ENCODE measurements around the gene HOXC13. TPM values are rescaled to one million over a fixed set of nuclear protein-coding genes. Genes with fewer than 3 reads are reported as not detected.

The HOXC13 gene
- total RNA-seq, 4 donors from 2014 or later, result not detected

GRCh38 chr12:53984901-53985691, 46.5 kb downstream of the HOXC13 start, which contains the start of gene HOXC10:
TSS of gene HOXC10 (plus strand) at chr12:53985146. CDS start at chr12:53985260, 114 bp downstream.
- peaks cover 21 to 100% (median 90%) of the 10 kb centered on the region in 4 donors for H3K27me3 ChIP-seq
- 4% methylated on average over 26 of the region's 55 CpGs for WGBS
- TF ChIP-seq POLR2A (IDR thresholded peaks at IDR 0.05; ENCODE audit: low read depth) (no peak), POLR2AphosphoS5 (IDR thresholded peaks at IDR 0.05) (peak in 1 of 2 donors; percentile 56), EP300 (IDR thresholded peaks at IDR 0.05) (no peak), CTCF (IDR thresholded peaks at IDR 0.05) (peak; percentile 41 to 55 (median 49))

GRCh38 chr12:53985692-53985993, 47.0 kb downstream of the HOXC13 start:
- no peak for TF ChIP-seq POLR2A (IDR thresholded peaks at IDR 0.05; ENCODE audit: low read depth)
- TF ChIP-seq POLR2AphosphoS5 (IDR thresholded peaks at IDR 0.05), result no peak
- TF ChIP-seq CTCF (IDR thresholded peaks at IDR 0.05), result no peak
- TF ChIP-seq EP300 (IDR thresholded peaks at IDR 0.05), result no peak
- Histone ChIP-seq H3K36me3 (no peaks in the 10 kb centered on the region), H3K9me3 (no peaks in the 10 kb centered on the region), H3K27ac (replicated peaks in 1 of 4) (no peak overlapping the region), H3K27me3 (peaks cover 21 to 100% (median 93%) of the 10 kb centered on the region in 4 donors), H3K4me3 (peak overlapping the region; percentile 15 to 39 (median 30)), H3K4me1 (peaks cover 19 to 36% (median 29%) of the 10 kb centered on the region in 4 donors)
- WGBS, result 10% methylated on average over 13 of the region's 21 CpGs
- intact Hi-C loops (cut with DNase I), result no loop called here
- DNase-seq (ENCODE audit: extremely low spot score), result no peak

More at GRCh38 chr12:53984901-53985691, 46.5 kb downstream of the HOXC13 start, which contains the start of gene HOXC10:
- H3K27ac ChIP-seq (replicated peaks in 1 of 4), result no peak within 1 kb of the TSS
- H3K4me3 ChIP-seq, result peak within 1 kb of the TSS; percentile 24 to 39 (median 30)
- H3K9me3 ChIP-seq, result no peaks in the 10 kb centered on the region
- DNase-seq (ENCODE audit: extremely low spot score), result peak; percentile 94
- intact Hi-C loops (cut with DNase I), result no loop called here
- no peaks in the 10 kb centered on the region for H3K36me3 ChIP-seq
- peaks cover 19 to 32% (median 29%) of the 10 kb centered on the region in 4 donors for H3K4me1 ChIP-seq

GRCh38 chr12:53985994-53986685, 47.5 kb downstream of the HOXC13 start:
- DNase-seq (ENCODE audit: extremely low spot score), result no peak
- 7% methylated on average over 27 of the region's 50 CpGs for WGBS
- intact Hi-C loops (cut with DNase I), result no loop called here
- H3K9me3 ChIP-seq, result no peaks in the 10 kb centered on the region
- peak overlapping the region; percentile 15 to 39 (median 30) for H3K4me3 ChIP-seq
- TF ChIP-seq CTCF (IDR thresholded peaks at IDR 0.05) (no peak), EP300 (IDR thresholded peaks at IDR 0.05) (no peak), POLR2AphosphoS5 (IDR thresholded peaks at IDR 0.05) (no peak), POLR2A (IDR thresholded peaks at IDR 0.05; ENCODE audit: low read depth) (no peak)
- H3K4me1 ChIP-seq, result peaks cover 19 to 39% (median 29%) of the 10 kb centered on the region in 4 donors
- H3K27ac ChIP-seq (replicated peaks in 1 of 4), result no peak overlapping the region
- H3K36me3 ChIP-seq, result no peaks in the 10 kb centered on the region
- peaks cover 21 to 100% (median 96%) of the 10 kb centered on the region in 4 donors for H3K27me3 ChIP-seq

GRCh38 chr12:53986686-53987483, 48.3 kb downstream of the HOXC13 start:
- Histone ChIP-seq H3K27ac (replicated peaks in 1 of 4) (no peak overlapping the region), H3K27me3 (peaks cover 26 to 100% (median 97%) of the 10 kb centered on the region in 4 donors), H3K4me3 (peak overlapping the region in 1 of 4 donors; percentile 31), H3K36me3 (no peaks in the 10 kb centered on the region), H3K9me3 (no peaks in the 10 kb centered on the region), H3K4me1 (peaks cover 19 to 39% (median 29%) of the 10 kb centered on the region in 4 donors)
- WGBS, result 13% methylated on average over 11 of the region's 21 CpGs
- TF ChIP-seq POLR2A (IDR thresholded peaks at IDR 0.05; ENCODE audit: low read depth) (no peak), CTCF (IDR thresholded peaks at IDR 0.05) (no peak), POLR2AphosphoS5 (IDR thresholded peaks at IDR 0.05) (no peak), EP300 (IDR thresholded peaks at IDR 0.05) (no peak)
- intact Hi-C loops (cut with DNase I), result no loop called here
- DNase-seq (ENCODE audit: extremely low spot score), result no peak
